PC-3 (cell line): Measurements from ENCODE around the gene WT1. TPM values are rescaled to one million over a fixed set of nuclear protein-coding genes. Genes with fewer than 3 reads are reported as not detected.

Source experiments
- ATAC-seq: fragments of 200-7000 bp; cut with Tn5 transposase; 2 replicates; pipeline ENCODE4 v1.9.1; 2020; ENCODE audit warnings: mild to moderate bottlenecking, moderate library complexity
- BruUV-seq: library from RNA; stranded (reverse); fragments of 400-500 nt; replicated peaks from 2 replicates; lab custom pipeline; 2021; lab: Mats Ljungman, UMichigan
- CTCF ChIA-PET: fragments of 300-600 bp; sonication (Branson Sonifier 250); formaldehyde crosslinking; loops from one replicate; lab custom pipeline; 2022; ENCODE audit warnings: antibody characterized with exemption; lab: Charles Lee
- POLR2A ChIA-PET: fragments of 300-600 bp; sonication (Branson Sonifier 250); formaldehyde crosslinking; loops from one replicate; lab custom pipeline; 2022; ENCODE audit warnings: antibody characterized with exemption; ENCODE audit not compliant: unreplicated experiment; lab: Charles Lee
- DNase-seq: peaks from one replicate; pipeline ENCODE4 v3.0.0-alpha.2; 2015
- H2AFZ ChIP-seq: fragments of 300-600 bp; sonication (generic); 2 replicates; pipeline ENCODE4 v1.6.0; 2016; ENCODE audit warnings: antibody characterized with exemption, low read length
- H3F3A ChIP-seq: fragments of 300-600 bp; sonication (generic); one replicate; pipeline ENCODE4 v1.6.0; 2017; ENCODE audit warnings: antibody characterized with exemption, low read length, control low read depth, mild to moderate bottlenecking; ENCODE audit not compliant: unreplicated experiment
- H3K27ac ChIP-seq: fragments of 300-600 bp; sonication (generic); 2 replicates; pipeline ENCODE4 v1.5.1; 2016; ENCODE audit warnings: mild to moderate bottlenecking, low read length
- H3K27me3 ChIP-seq: fragments of 300-600 bp; sonication (generic); 2 replicates; pipeline ENCODE4 v1.6.1; 2016; ENCODE audit warnings: low read length, mixed read lengths
- H3K36me3 ChIP-seq: fragments of 300-600 bp; sonication (generic); 2 replicates; pipeline ENCODE4 v1.6.1; 2016; ENCODE audit warnings: low read depth, mixed run types, low read length, mixed read lengths
- H3K4me1 ChIP-seq: fragments of 300-600 bp; sonication (generic); 2 replicates; pipeline ENCODE4 v1.5.1; 2016; ENCODE audit warnings: low read length; ENCODE audit not compliant: insufficient read depth
- H3K4me2 ChIP-seq: fragments of 300-600 bp; sonication (generic); 2 replicates; pipeline ENCODE4 v1.6.0; 2016; ENCODE audit warnings: low read length
- H3K4me3 ChIP-seq: fragments of 300-600 bp; sonication (generic); 2 replicates; pipeline ENCODE4 v1.5.1; 2016; ENCODE audit warnings: mild to moderate bottlenecking, low read length, mixed read lengths
- H3K79me2 ChIP-seq: fragments of 300-600 bp; sonication (generic); 2 replicates; pipeline ENCODE4 v1.6.1; 2017; ENCODE audit warnings: low read length, mixed read lengths
- H3K9ac ChIP-seq: fragments of 300-600 bp; sonication (generic); 2 replicates; pipeline ENCODE4 v1.6.0; 2016; ENCODE audit warnings: mild to moderate bottlenecking, low read length
- H3K9me2 ChIP-seq: fragments of 300-600 bp; sonication (generic); replicated peaks from 2 replicates; pipeline ENCODE4 v1.6.1; 2016; ENCODE audit warnings: mixed run types, low read length, mixed read lengths
- H3K9me3 ChIP-seq: fragments of 300-600 bp; sonication (generic); 2 replicates; pipeline ENCODE4 v1.6.1; 2016; ENCODE audit warnings: low read length, mixed read lengths
- H4K20me1 ChIP-seq: fragments of 300-600 bp; sonication (generic); 2 replicates; pipeline ENCODE4 v1.6.1; 2016; ENCODE audit warnings: low read length, mixed read lengths
- CTCF ChIP-seq: fragments of 300-600 bp; sonication (generic); conservative IDR thresholded peaks from 2 replicates; pipeline ENCODE4 v1.5.1; 2017; ENCODE audit warnings: antibody characterized with exemption, low read depth, mild to moderate bottlenecking, low read length
- EZH2 ChIP-seq: fragments of 300-600 bp; sonication (generic); IDR thresholded peaks from one replicate; pipeline ENCODE4 v1.6.1; 2017; ENCODE audit warnings: antibody characterized with exemption, mild to moderate bottlenecking, low read length; ENCODE audit not compliant: unreplicated experiment
- EZH2phosphoT487 ChIP-seq: fragments of 300-600 bp; sonication (generic); IDR thresholded peaks from 2 replicates; pipeline ENCODE4 v1.6.1; 2018; ENCODE audit warnings: mild to moderate bottlenecking, antibody characterized with exemption, low read length, borderline replicate concordance
- intact Hi-C: fragments of 100-400 bp; cut with micrococcal nuclease; formaldehyde crosslinking; loops from 2 replicates; pipeline ENCODE4 v1.9.0; 2023
- total RNA-seq: library from RNA; depleted of rRNA; stranded (reverse); fragments of >200 nt; gene quantifications from 2 replicates; pipeline ENCODE4 v1.2.3, GENCODE V29; 2014

Gene WT1
- total RNA-seq, 1 experiment from 2014 or later, result 9.1 TPM

- H3K9ac ChIP-seq, result peak overlapping the region; percentile 76
- H3K27me3 ChIP-seq, result no peaks in the 10 kb centered on the region
- TF ChIP-seq CTCF, result peak; percentile 57
- no peak for TF ChIP-seq EZH2
- no peaks in the 10 kb centered on the region for H3K36me3 ChIP-seq
- no TSS peak for BruUV-seq
- H3K4me2 ChIP-seq, result peak overlapping the region; percentile 88
- H3K9me2 ChIP-seq, result no peaks in the 10 kb centered on the region
- ATAC-seq (peak; percentile 65), DNase-seq (peak; percentile 62)
- H3K9me3 ChIP-seq, result no peaks in the 10 kb centered on the region
- H3K4me3 ChIP-seq, result peak overlapping the region; percentile 86
- no peak overlapping the region for H3K27ac ChIP-seq
- H3K4me1 ChIP-seq, result peaks cover 12% of the 10 kb centered on the region; the same call in 1 of the 2 replicates
- H2AFZ ChIP-seq, result peak overlapping the region; percentile 91
- intact Hi-C loops, result no loop called here
- POLR2A ChIA-PET, result interaction anchor here (0.5 to 0.6 kb wide), 2 partner anchors 25 to 373 kb away, joined by 4 to 5 read pairs; no protein-coding TSS in a partner anchor
- peaks cover 30% of the 10 kb centered on the region for H3K79me2 ChIP-seq
- CTCF ChIA-PET, result no interaction called here
- H3F3A ChIP-seq, result no peaks in the 10 kb centered on the region
- H4K20me1 ChIP-seq, result no peaks in the 10 kb centered on the region
Measured at GRCh38 chr11:32434356-32435151, 785 bp downstream of the WT1 start.

GRCh38 chr11:32433914-32434355, 1.4 kb downstream of the WT1 start:
- ATAC-seq, result no peak
- Histone ChIP-seq H3K4me2 (peak overlapping the region; percentile 88), H3K9me3 (no peaks in the 10 kb centered on the region), H3K27me3 (no peaks in the 10 kb centered on the region), H3K9me2 (no peaks in the 10 kb centered on the region), H4K20me1 (no peaks in the 10 kb centered on the region), H3K4me1 (peaks cover 12% of the 10 kb centered on the region; the same call in 1 of the 2 replicates), H3K9ac (peak overlapping the region; percentile 76; the same call in 1 of the 2 replicates), H3K27ac (no peak overlapping the region), H3K4me3 (peak overlapping the region; percentile 86), H3K36me3 (no peaks in the 10 kb centered on the region), H2AFZ (peak overlapping the region; percentile 91), H3F3A (no peaks in the 10 kb centered on the region), H3K79me2 (peaks cover 30% of the 10 kb centered on the region)
- CTCF ChIA-PET, result no interaction called here
- intact Hi-C loops, result no loop called here
- no peak for TF ChIP-seq EZH2phosphoT487
- no peak for DNase-seq
- BruUV-seq, result TSS peak; percentile 62
- POLR2A ChIA-PET, result interaction anchor here (0.6 kb wide), 1 partner anchor 374 kb away, joined by 5 read pairs; no protein-coding TSS in a partner anchor

- Histone ChIP-seq H3K4me2 (no peak overlapping the region), H3K4me3 (no peak overlapping the region), H3F3A (no peaks in the 10 kb centered on the region), H3K9ac (no peak overlapping the region), H3K36me3 (no peaks in the 10 kb centered on the region), H3K27me3 (no peaks in the 10 kb centered on the region), H3K9me2 (no peaks in the 10 kb centered on the region), H3K27ac (no peak overlapping the region), H3K9me3 (no peaks in the 10 kb centered on the region), H2AFZ (no peak overlapping the region), H3K79me2 (peaks cover 30% of the 10 kb centered on the region), H3K4me1 (peaks cover 12% of the 10 kb centered on the region; the same call in 1 of the 2 replicates), H4K20me1 (no peaks in the 10 kb centered on the region)
- intact Hi-C loops, result no loop called here
- no peak for TF ChIP-seq EZH2
- ChIA-PET POLR2A (no interaction called here), CTCF (no interaction called here)
- no peak for DNase-seq
- no peak for ATAC-seq
- BruUV-seq, result no TSS peak
Measured at GRCh38 chr11:32433101-32433913, 2.0 kb downstream of the WT1 start.
